K562 (cell line): ENCODE results near the gene RITA1. TPM values are rescaled to one million over a fixed set of nuclear protein-coding genes. Genes with fewer than 3 reads are reported as not detected.

Experiments
- ATAC-seq: fragments of 200-7000 bp; cut with Tn5 transposase; 3 replicates; pipeline ENCODE4 v1.9.1; 2020; ENCODE audit warnings: moderate library complexity
- BruUV-seq: library from RNA; stranded (reverse); fragments of 400-500 nt; replicated peaks from 2 replicates; lab custom pipeline; 2021; lab: Mats Ljungman, UMichigan
- CTCF ChIA-PET: fragments of 300-600 bp; formaldehyde crosslinking; extraction: SDS; loops from one replicate; lab custom pipeline; 2021; ENCODE audit warnings: low intra/inter-chr PET ratio; lab: Yijun Ruan, JAX
- POLR2A ChIA-PET: fragments of 300-600, 350-650 bp; sonication (Branson Sonifier 250); formaldehyde crosslinking; extraction: SDS; loops from one replicate; lab custom pipeline; 2021; ENCODE audit warnings: antibody characterized with exemption, inconsistent platforms; lab: Yijun Ruan, JAX
- DNase-seq, 4 experiments: peaks; one replicate each; pipeline versions ENCODE4 v3.0.0 to v3.0.0-alpha.2; 2011 to 2018; ENCODE audit warnings: low spot score in 3 of 4, mixed read lengths in 3 of 4; ENCODE audit errors: extremely low read depth in 1 of 4
- FAIRE-seq: peaks from 2 replicates; lab custom pipeline; 2011; peaks lifted over from hg19 to GRCh38; lab: Jason Lieb, UNC
- H2AFZ ChIP-seq: 2 replicates; pipeline ENCODE4 v1.6.0; 2011; ENCODE audit warnings: low read depth, low read length, control low read depth, inconsistent platforms
- H3K27ac ChIP-seq: fragments of 200-600 bp; 3 replicates; pipeline ENCODE4 v1.8.0; 2011; ENCODE audit warnings: low read depth, mild to moderate bottlenecking, control low read depth, inconsistent platforms, low read length, moderate library complexity, mixed read lengths; ENCODE audit errors: extremely low read depth
- H3K27me3 ChIP-seq, 2 experiments: fragments of 300-600 bp in 1 of 2; 2 replicates in 1 of 2; 3 replicates in 1 of 2; pipeline versions ENCODE4 v1.6.0 to v1.8.0; 2011; ENCODE audit warnings: inconsistent platforms in 2 of 2, low read length in 2 of 2, mild to moderate bottlenecking in 1 of 2, mixed read lengths in 1 of 2, moderate library complexity in 1 of 2; ENCODE audit not compliant: control insufficient read depth in 2 of 2, insufficient read depth in 2 of 2
- H3K36me3 ChIP-seq: fragments of 300-600 bp; 3 replicates; pipeline ENCODE4 v1.8.0; 2011; ENCODE audit warnings: mild to moderate bottlenecking, low read length, inconsistent platforms; ENCODE audit not compliant: control insufficient read depth, insufficient read depth
- H3K4me1 ChIP-seq, 2 experiments: fragments of 200-600 bp in 1 of 2; replicated peaks in 1 of 2; 2 replicates in 1 of 2; 3 replicates in 1 of 2; pipeline versions ENCODE4 v1.5.1 to v1.8.0; 2011; ENCODE audit warnings: inconsistent platforms in 2 of 2, low read length in 2 of 2, mild to moderate bottlenecking in 1 of 2, mixed read lengths in 1 of 2, moderate library complexity in 1 of 2; ENCODE audit not compliant: control insufficient read depth in 2 of 2, insufficient read depth in 2 of 2
- H3K4me2 ChIP-seq: 2 replicates; pipeline ENCODE4 v1.6.1; 2011; ENCODE audit warnings: low read length, control low read depth, inconsistent platforms, mixed read lengths; ENCODE audit not compliant: insufficient read depth
- H3K4me3 ChIP-seq: fragments of 200-600 bp; sonication (generic), shearing (Covaris generic); 2 replicates; pipeline ENCODE4 v1.5.1; 2016; ENCODE audit warnings: control low read depth, inconsistent platforms
- H3K79me2 ChIP-seq: fragments of 200-600 bp; 3 replicates; pipeline ENCODE4 v1.8.0; 2011; ENCODE audit warnings: low read length, inconsistent platforms; ENCODE audit not compliant: control insufficient read depth, insufficient read depth
- H3K9ac ChIP-seq, 2 experiments: 2 replicates each; pipeline versions ENCODE4 v1.6.0 to v1.6.1; 2011; ENCODE audit warnings: low read depth in 2 of 2, low read length in 2 of 2, control low read depth in 1 of 2, inconsistent platforms in 1 of 2, mild to moderate bottlenecking in 1 of 2, mixed read lengths in 1 of 2; ENCODE audit not compliant: insufficient read depth in 1 of 2
- H3K9me1 ChIP-seq: one replicate; pipeline ENCODE4 v1.6.0; 2011; ENCODE audit warnings: inconsistent platforms, mild to moderate bottlenecking, low read length, moderate library complexity; ENCODE audit not compliant: control insufficient read depth, insufficient read depth
- H3K9me3 ChIP-seq: replicated peaks from 2 replicates; pipeline ENCODE4 v1.5.1; 2011; ENCODE audit warnings: low read depth, low read length, inconsistent platforms; ENCODE audit not compliant: control insufficient read depth, insufficient read depth
- H4K20me1 ChIP-seq: replicated peaks from 2 replicates; pipeline ENCODE4 v1.6.1; 2011; ENCODE audit warnings: low read length, inconsistent platforms, mixed read lengths; ENCODE audit not compliant: control insufficient read depth, insufficient read depth
- ARID2 ChIP-seq: fragments of 450-650 bp; IDR thresholded peaks from 2 replicates; pipeline ENCODE4 v1.6.1; 2017; ENCODE audit warnings: antibody characterized with exemption, mild to moderate bottlenecking
- CBX2 ChIP-seq: fragments of 200-600 bp; sonication (generic); IDR thresholded peaks from one replicate; pipeline ENCODE4 v1.6.1; 2012; ENCODE audit warnings: mild to moderate bottlenecking, low read length, inconsistent platforms; ENCODE audit not compliant: insufficient read depth, poor library complexity, severe bottlenecking
- CHAMP1 ChIP-seq: fragments of 450-650 bp; IDR thresholded peaks from 2 replicates; pipeline ENCODE4 v1.6.1; 2016; ENCODE audit warnings: mild to moderate bottlenecking
- FUS ChIP-seq: fragments of 200-400 bp; formaldehyde crosslinking; optimal IDR thresholded peaks from 2 replicates; pipeline ENCODE3; 2017; ENCODE audit warnings: low read depth, low read length
- MED1 ChIP-seq: sonication (generic); formaldehyde crosslinking; IDR thresholded peaks from 2 replicates; pipeline ENCODE4 v1.8.1; 2023; ENCODE audit warnings: missing genetic modification reagents, borderline replicate concordance
- MEIS2 ChIP-seq: fragments of 450-650 bp; IDR thresholded peaks from 2 replicates; pipeline ENCODE4 v1.6.1; 2014; ENCODE audit warnings: mild to moderate bottlenecking; ENCODE audit not compliant: partially characterized antibody
- MLLT1 ChIP-seq, 2 experiments: fragments of 450-650 bp; IDR thresholded peaks; 2 replicates each; pipeline ENCODE4 v1.6.1; 2016
- NCOA1 ChIP-seq: fragments of 450-650 bp; IDR thresholded peaks from 2 replicates; pipeline ENCODE4 v1.6.1; 2016; ENCODE audit warnings: low read depth
- NR2C2 ChIP-seq, 2 experiments: fragments of 200-800 bp in 1 of 2; sonication (Bioruptor generic) in 1 of 2; sonication (generic) in 1 of 2; formaldehyde crosslinking in 1 of 2; IDR thresholded peaks; 2 replicates each; pipeline versions ENCODE4 v1.6.1 to v1.8.0; 2016 to 2022; ENCODE audit warnings: mild to moderate bottlenecking in 1 of 2, missing compliant biosample characterization in 1 of 2, missing genetic modification characterization in 1 of 2, missing genetic modification reagents in 1 of 2
- POLR2B ChIP-seq: fragments of 450-650 bp; IDR thresholded peaks from 2 replicates; pipeline ENCODE4 v1.6.1; 2018; ENCODE audit warnings: low read depth; ENCODE audit not compliant: partially characterized antibody
- SIRT6 ChIP-seq: IDR thresholded peaks from one replicate; pipeline ENCODE4 v1.6.1; 2012; ENCODE audit warnings: low read depth, mild to moderate bottlenecking, control low read depth, inconsistent platforms, low read length, moderate library complexity
- VEZF1 ChIP-seq: fragments of 200-800 bp; sonication (Bioruptor generic); IDR thresholded peaks from 2 replicates; pipeline ENCODE4 v1.6.1; 2017; ENCODE audit warnings: missing genetic modification characterization, missing compliant biosample characterization
- ZNF224 ChIP-seq: sonication (generic); formaldehyde crosslinking; IDR thresholded peaks from 2 replicates; pipeline ENCODE4 v1.8.0; 2022; ENCODE audit warnings: mild to moderate bottlenecking, missing genetic modification reagents
- ZNF23 ChIP-seq: fragments of 250-450 bp; sonication (Bioruptor Pico); IDR thresholded peaks from 2 replicates; pipeline ENCODE4 v1.4.0; 2020; ENCODE audit warnings: mild to moderate bottlenecking
- ZNF316 ChIP-seq: fragments of 450-650 bp; IDR thresholded peaks from 2 replicates; pipeline ENCODE4 v1.6.1; 2016
- WGBS: fragments of 100-300 bp; shearing (Covaris generic); methylation state at CpG from one replicate; pipeline ENCODE4 v1.1.6; 2016; ENCODE audit warnings: low coverage, mixed read lengths; ENCODE audit not compliant: insufficient coverage; ENCODE audit errors: missing lambda C conversion rate; 5-methylcytosine and 5-hydroxymethylcytosine counted together
- in situ Hi-C: fragments of 300-500 bp; cut with MboI; formaldehyde crosslinking; loops from 4 replicates; pipeline ENCODE4 v1.15.0; 2018; ENCODE audit warnings: inconsistent platforms, mixed read lengths
- intact Hi-C: fragments of 100-400 bp; cut with micrococcal nuclease; formaldehyde crosslinking; loops from 2 replicates; pipeline ENCODE4 v1.14.2; 2022
- polyA plus RNA-seq, 8 experiments: library from polyadenylated mRNA; depleted of rRNA in 4 of 8; stranded (reverse) in 5 of 8; unstranded in 3 of 8; fragments of >200 nt; fragmentation: Nextera tagmentation in 2 of 8; fragmentation: Illumina TruSeq in 1 of 8; extraction: Ambion mirVana in 2 of 8; extraction: Trizol in 1 of 8; gene quantifications; 2 replicates each; pipeline versions ENCODE4 v1.2.1 to v1.2.3, GENCODE V29; 2011 to 2014; ENCODE audit warnings: inconsistent platforms in 1 of 8, missing spikeins in 1 of 8
- total RNA-seq, 7 experiments: library from RNA; depleted of rRNA in 6 of 7; stranded (reverse); fragments of >200 nt in 6 of 7; fragmentation: Illumina TruSeq in 2 of 7; extraction: Trizol in 2 of 7; gene quantifications; 2 replicates each; pipeline versions ENCODE4 v1.2.1 to v1.2.3, GENCODE V29; 2011 to 2021; ENCODE audit warnings: low replicate concordance in 1 of 7

RITA1 gene
- total and polyA plus RNA-seq, 9 of the 15 experiments (the other 6 are each of a cell fraction or from before 2014, with no cell fraction given) = 2.8 to 40.4 (median 18.0) TPM

GRCh38 chr12:113189361-113189760 lies 3.8 kb downstream of the RITA1 start:
- no peak for FAIRE-seq
- H3K9me1 ChIP-seq = no peaks in the 10 kb centered on the region
- peaks cover 50% of the 10 kb centered on the region for H3K36me3 ChIP-seq
- in situ Hi-C loops (loop anchor here (25.0 kb wide), 1 partner anchor 223 kb away; the partner anchor contains the start of genes SDS and SDSL), intact Hi-C loops (no loop called here)
- H2AFZ ChIP-seq = no peak overlapping the region
- no peak overlapping the region for H3K4me2 ChIP-seq
- ChIA-PET POLR2A (interaction anchor here (0.7 kb wide), 1 partner anchor 39 kb away, joined by 3 read pairs; no protein-coding TSS in a partner anchor), CTCF (no interaction called here)
- no peak overlapping the region for H3K4me3 ChIP-seq
- H3K4me1 ChIP-seq = peaks cover 26 to 43% of the 10 kb centered on the region in 2 experiments
- H3K9ac ChIP-seq = no peak overlapping the region
- no peaks in the 10 kb centered on the region for H3K9me3 ChIP-seq
- no peaks in the 10 kb centered on the region for H4K20me1 ChIP-seq
- H3K27ac ChIP-seq = no peak overlapping the region
- ATAC-seq = no peak
- WGBS = 84% methylated on average over 2 of the region's 2 CpGs
- no peak for DNase-seq
- TF ChIP-seq VEZF1 (no peak), MLLT1 (IDR thresholded peaks at IDR 0.05) (no peak), FUS (no peak), MED1 (no peak), ARID2 (no peak), CHAMP1 (no peak), NCOA1 (no peak), POLR2B (no peak), CBX2 (no peak), SIRT6 (no peak), ZNF224 (CRISPR knock-in tag) (no peak), NR2C2 (CRISPR knock-in tag; IDR thresholded peaks at IDR 0.05) (no peak), NR2C2 (tag; IDR thresholded peaks at IDR 0.05) (no peak), MEIS2 (no peak), ZNF316 (no peak), ZNF23 (CRISPR knock-in tag) (no peak)
- H3K27me3 ChIP-seq = no peaks in the 10 kb centered on the region
- BruUV-seq = no TSS peak
- H3K79me2 ChIP-seq = peaks cover 37% of the 10 kb centered on the region
